ENCODE measurements around the gene UGP2. TPM values are rescaled to one million over a fixed set of nuclear protein-coding genes. Genes with fewer than 3 reads are reported as not detected.

The UGP2 gene
- total and polyA plus RNA-seq, 10 of the 15 experiments (the other 5 are each of a cell fraction or from before 2014, with no cell fraction given): 40.8 to 98.3 (median 76.1) TPM

DNA sequence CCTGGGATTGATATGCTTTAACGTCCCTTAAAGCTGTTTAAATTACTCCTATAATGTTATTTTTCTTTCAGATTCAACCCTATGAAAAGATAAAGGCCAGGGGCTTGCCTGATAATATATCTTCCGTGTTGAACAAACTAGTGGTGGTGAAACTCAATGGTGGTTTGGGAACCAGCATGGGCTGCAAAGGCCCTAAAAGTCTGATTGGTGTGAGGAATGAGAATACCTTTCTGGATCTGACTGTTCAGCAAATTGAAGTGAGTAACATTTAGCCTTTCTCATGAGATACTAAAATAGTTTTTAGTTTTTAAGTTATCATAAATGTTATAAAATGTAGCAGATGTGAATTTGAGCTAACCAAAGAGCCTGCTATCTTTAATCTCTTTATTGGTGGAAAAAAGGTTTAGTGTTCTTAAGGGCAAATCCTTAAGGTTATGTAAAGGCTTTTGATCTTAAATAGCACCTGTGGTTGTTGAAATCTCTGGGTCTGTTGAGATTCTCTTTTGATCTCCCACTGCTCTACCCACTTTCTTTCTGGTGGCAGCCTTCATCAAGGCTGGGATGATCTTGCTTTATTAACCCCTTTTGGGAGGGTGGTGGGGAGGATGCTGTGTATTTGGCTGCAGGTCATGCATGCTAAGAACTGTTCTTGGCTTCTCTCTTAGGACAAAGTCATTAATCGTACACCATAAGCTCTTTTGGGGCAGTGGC is 40.9 kb downstream of the UGP2 start:
- Histone ChIP-seq H3K36me3 (ENCODE audit: control insufficient read depth in 2 of 2, insufficient read depth in 2 of 2, low read length in 1 of 2) (peaks cover 6 to 17% of the 10 kb centered on the region in 2 experiments), H4K20me1 (ENCODE audit: control insufficient read depth, insufficient read depth) (no peaks in the 10 kb centered on the region), H3K27ac (ENCODE audit: control insufficient read depth, insufficient read depth) (no peak overlapping the region), H3K4me1 (ENCODE audit: control insufficient read depth, insufficient read depth, low read length) (no peaks in the 10 kb centered on the region), H2AFZ (ENCODE audit: control insufficient read depth, low read depth, low read length) (no peak overlapping the region), H3K27me3 (replicated peaks in 1 of 2; ENCODE audit: control insufficient read depth in 2 of 2, insufficient read depth in 2 of 2, low read length in 1 of 2) (no peaks in the 10 kb centered on the region), H3K4me3 (no peak overlapping the region), H3K9me3 (replicated peaks; ENCODE audit: control insufficient read depth, insufficient read depth, low read length) (no peaks in the 10 kb centered on the region), H3K4me2 (ENCODE audit: control insufficient read depth, insufficient read depth) (no peak overlapping the region), H3K79me2 (ENCODE audit: control insufficient read depth, insufficient read depth, low read length) (no peaks in the 10 kb centered on the region), H3K9ac (ENCODE audit: control insufficient read depth, insufficient read depth, low read length) (no peak overlapping the region)
- 68% methylated on average over 3 of the region's 3 CpGs for WGBS (ENCODE audit: insufficient coverage, insufficient replicate concordance, low lambda C conversion rate, missing lambda C conversion rate)
- ChIA-PET POLR2A (no interaction called here), CTCF (interaction anchor here (1.0 to 2.8 kb wide), 2 partner anchors 183 to 190 kb away, joined by 3 to 16 read pairs; no protein-coding TSS in a partner anchor), SMC1A (ENCODE audit: uncharacterized antibody, unreplicated experiment) (interaction anchor here (1.4 kb wide), 1 partner anchor 21 kb away, joined by 5 read pairs; no protein-coding TSS in a partner anchor), RAD21 (ENCODE audit: unreplicated experiment) (no interaction called here)
- BruUV-seq (replicated peaks): no TSS peak
- intact Hi-C loops (cut with micrococcal nuclease; ENCODE audit: unreplicated experiment) (no loop called here), in situ Hi-C loops (cut with MboI) (no loop called here)
- no peak for FAIRE-seq
- DNase-seq (ENCODE audit: low read depth, low spot score): no peak
- ATAC-seq: no peak
- no peak for TF ChIP-seq SIX5 (IDR thresholded peaks at IDR 0.05; ENCODE audit: low read depth, low read length, severe bottlenecking)
- no peak for TF ChIP-seq NRF1 (conservative IDR thresholded peaks at IDR 0.05; ENCODE audit: low read depth, low read length)
- TF ChIP-seq, protein P1, sequence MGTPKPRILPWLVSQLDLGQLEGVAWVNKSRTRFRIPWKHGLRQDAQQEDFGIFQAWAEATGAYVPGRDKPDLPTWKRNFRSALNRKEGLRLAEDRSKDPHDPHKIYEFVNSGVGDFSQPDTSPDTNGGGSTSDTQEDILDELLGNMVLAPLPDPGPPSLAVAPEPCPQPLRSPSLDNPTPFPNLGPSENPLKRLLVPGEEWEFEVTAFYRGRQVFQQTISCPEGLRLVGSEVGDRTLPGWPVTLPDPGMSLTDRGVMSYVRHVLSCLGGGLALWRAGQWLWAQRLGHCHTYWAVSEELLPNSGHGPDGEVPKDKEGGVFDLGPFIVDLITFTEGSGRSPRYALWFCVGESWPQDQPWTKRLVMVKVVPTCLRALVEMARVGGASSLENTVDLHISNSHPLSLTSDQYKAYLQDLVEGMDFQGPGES (IDR thresholded peaks at IDR 0.05): no peak
- TF ChIP-seq NR2C2 (IDR thresholded peaks at IDR 0.05; ENCODE audit: borderline replicate concordance, control insufficient read depth, insufficient read length, low read depth): no peak
- no peak for TF ChIP-seq KDM1A (IDR thresholded peaks at IDR 0.05; ENCODE audit: borderline replicate concordance)
- TF ChIP-seq, protein P2, sequence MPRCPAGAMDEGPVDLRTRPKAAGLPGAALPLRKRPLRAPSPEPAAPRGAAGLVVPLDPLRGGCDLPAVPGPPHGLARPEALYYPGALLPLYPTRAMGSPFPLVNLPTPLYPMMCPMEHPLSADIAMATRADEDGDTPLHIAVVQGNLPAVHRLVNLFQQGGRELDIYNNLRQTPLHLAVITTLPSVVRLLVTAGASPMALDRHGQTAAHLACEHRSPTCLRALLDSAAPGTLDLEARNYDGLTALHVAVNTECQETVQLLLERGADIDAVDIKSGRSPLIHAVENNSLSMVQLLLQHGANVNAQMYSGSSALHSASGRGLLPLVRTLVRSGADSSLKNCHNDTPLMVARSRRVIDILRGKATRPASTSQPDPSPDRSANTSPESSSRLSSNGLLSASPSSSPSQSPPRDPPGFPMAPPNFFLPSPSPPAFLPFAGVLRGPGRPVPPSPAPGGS (IDR thresholded peaks at IDR 0.05; ENCODE audit: borderline replicate concordance, insufficient read depth, low read depth, low read length, poor library complexity, severe bottlenecking): no peak
- TF ChIP-seq SRF (IDR thresholded peaks at IDR 0.05; ENCODE audit: low read depth in 2 of 2, low read length in 2 of 2): no peak
- TF ChIP-seq, protein P3, sequence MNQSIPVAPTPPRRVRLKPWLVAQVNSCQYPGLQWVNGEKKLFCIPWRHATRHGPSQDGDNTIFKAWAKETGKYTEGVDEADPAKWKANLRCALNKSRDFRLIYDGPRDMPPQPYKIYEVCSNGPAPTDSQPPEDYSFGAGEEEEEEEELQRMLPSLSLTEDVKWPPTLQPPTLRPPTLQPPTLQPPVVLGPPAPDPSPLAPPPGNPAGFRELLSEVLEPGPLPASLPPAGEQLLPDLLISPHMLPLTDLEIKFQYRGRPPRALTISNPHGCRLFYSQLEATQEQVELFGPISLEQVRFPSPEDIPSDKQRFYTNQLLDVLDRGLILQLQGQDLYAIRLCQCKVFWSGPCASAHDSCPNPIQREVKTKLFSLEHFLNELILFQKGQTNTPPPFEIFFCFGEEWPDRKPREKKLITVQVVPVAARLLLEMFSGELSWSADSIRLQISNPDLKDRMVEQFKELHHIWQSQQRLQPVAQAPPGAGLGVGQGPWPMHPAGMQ (IDR thresholded peaks at IDR 0.05; ENCODE audit: borderline replicate concordance): no peak
- TF ChIP-seq, protein P4, sequence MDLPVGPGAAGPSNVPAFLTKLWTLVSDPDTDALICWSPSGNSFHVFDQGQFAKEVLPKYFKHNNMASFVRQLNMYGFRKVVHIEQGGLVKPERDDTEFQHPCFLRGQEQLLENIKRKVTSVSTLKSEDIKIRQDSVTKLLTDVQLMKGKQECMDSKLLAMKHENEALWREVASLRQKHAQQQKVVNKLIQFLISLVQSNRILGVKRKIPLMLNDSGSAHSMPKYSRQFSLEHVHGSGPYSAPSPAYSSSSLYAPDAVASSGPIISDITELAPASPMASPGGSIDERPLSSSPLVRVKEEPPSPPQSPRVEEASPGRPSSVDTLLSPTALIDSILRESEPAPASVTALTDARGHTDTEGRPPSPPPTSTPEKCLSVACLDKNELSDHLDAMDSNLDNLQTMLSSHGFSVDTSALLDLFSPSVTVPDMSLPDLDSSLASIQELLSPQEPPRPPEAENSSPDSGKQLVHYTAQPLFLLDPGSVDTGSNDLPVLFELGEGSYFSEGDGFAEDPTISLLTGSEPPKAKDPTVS (IDR thresholded peaks at IDR 0.05; ENCODE audit: low read depth, low read length): no peak
- no peak for TF ChIP-seq POU2F2 (IDR thresholded peaks at IDR 0.05; ENCODE audit: borderline replicate concordance, low read depth, low read length)
- TF ChIP-seq PAX5 (IDR thresholded peaks at IDR 0.05; ENCODE audit: borderline replicate concordance, low read depth, low read length): no peak
- TF ChIP-seq, protein P5, sequence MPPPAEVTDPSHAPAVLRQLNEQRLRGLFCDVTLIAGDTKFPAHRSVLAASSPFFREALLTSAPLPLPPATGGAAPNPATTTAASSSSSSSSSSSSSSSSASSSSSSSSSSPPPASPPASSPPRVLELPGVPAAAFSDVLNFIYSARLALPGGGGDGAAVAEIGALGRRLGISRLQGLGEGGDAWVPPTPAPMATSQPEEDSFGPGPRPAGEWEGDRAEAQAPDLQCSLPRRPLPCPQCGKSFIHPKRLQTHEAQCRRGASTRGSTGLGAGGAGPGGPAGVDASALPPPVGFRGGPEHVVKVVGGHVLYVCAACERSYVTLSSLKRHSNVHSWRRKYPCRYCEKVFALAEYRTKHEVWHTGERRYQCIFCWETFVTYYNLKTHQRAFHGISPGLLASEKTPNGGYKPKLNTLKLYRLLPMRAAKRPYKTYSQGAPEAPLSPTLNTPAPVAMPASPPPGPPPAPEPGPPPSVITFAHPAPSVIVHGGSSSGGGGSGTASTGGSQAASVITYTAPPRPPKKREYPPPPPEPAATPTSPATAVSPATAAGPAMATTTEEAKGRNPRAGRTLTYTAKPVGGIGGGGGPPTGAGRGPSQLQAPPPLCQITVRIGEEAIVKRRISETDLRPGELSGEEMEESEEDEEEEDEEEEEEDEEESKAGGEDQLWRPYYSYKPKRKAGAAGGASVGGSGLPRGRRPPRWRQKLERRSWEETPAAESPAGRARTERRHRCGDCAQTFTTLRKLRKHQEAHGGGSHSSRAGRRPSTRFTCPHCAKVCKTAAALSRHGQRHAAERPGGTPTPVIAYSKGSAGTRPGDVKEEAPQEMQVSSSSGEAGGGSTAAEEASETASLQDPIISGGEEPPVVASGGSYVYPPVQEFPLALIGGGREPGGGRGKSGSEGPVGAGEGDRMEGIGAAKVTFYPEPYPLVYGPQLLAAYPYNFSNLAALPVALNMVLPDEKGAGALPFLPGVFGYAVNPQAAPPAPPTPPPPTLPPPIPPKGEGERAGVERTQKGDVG (CRISPR knock-in tag; IDR thresholded peaks at IDR 0.05): no peak
- no peak for TF ChIP-seq RELA (IDR thresholded peaks at IDR 0.05; ENCODE audit: borderline replicate concordance, partially characterized antibody)
